PC-9 (cell line): ENCODE data around the gene ARHGAP18.

ENCODE experiments used
- CTCF ChIP-seq: fragments of 200-600 bp; sonication (generic); conservative IDR thresholded peaks from 2 replicates; pipeline ENCODE4 v1.6.1; 2017; ENCODE audit warnings: mixed run types, antibody characterized with exemption, mild to moderate bottlenecking, moderate library complexity
- EZH2 ChIP-seq: fragments of 200-600 bp; sonication (generic); IDR thresholded peaks from 2 replicates; pipeline ENCODE4 v1.8.0; 2017; ENCODE audit warnings: antibody characterized with exemption, low read depth

- TF ChIP-seq CTCF (peak; percentile 89), EZH2 (no peak)
Measured at GRCh38 chr6:129730477-129731165, 20.6 kb upstream of the ARHGAP18 start.
